Endothelial cell of umbilical vein (primary cell): ENCODE measurements around the gene CCN2. TPM values are rescaled to one million over a fixed set of nuclear protein-coding genes. Genes with fewer than 3 reads are reported as not detected.

ENCODE experiments used
- BruUV-seq: library from RNA; stranded (reverse); fragments of 400-500 nt; replicated peaks from 2 replicates; lab custom pipeline; 2021; lab: Mats Ljungman, UMichigan
- CTCF ChIA-PET: fragments of 300-600, 350-600 bp; sonication (Branson Sonifier 250); formaldehyde crosslinking; loops from one replicate; lab custom pipeline; 2021; ENCODE audit warnings: antibody characterized with exemption, inconsistent platforms; lab: Charles Lee
- POLR2A ChIA-PET: fragments of 300-600, 350-600 bp; sonication (Branson Sonifier 250); formaldehyde crosslinking; loops from one replicate; lab custom pipeline; 2021; ENCODE audit warnings: antibody characterized with exemption, inconsistent platforms; lab: Charles Lee
- DNase-seq: peaks from one replicate; pipeline ENCODE4 v3.0.0-alpha.2; 2011; ENCODE audit warnings: low read depth, low spot score
- FAIRE-seq: peaks from 2 replicates; lab custom pipeline; 2011; peaks lifted over from hg19 to GRCh38; lab: Jason Lieb, UNC
- H2AFZ ChIP-seq: 2 replicates; pipeline ENCODE4 v1.6.0; 2012; ENCODE audit warnings: low read depth, low read length, control low read depth, inconsistent platforms
- H3K27ac ChIP-seq: 2 replicates; pipeline ENCODE4 v1.5.1; 2011; ENCODE audit warnings: low read depth, mild to moderate bottlenecking, control low read depth, low read length, moderate library complexity; ENCODE audit not compliant: insufficient read depth
- H3K27me3 ChIP-seq, 2 experiments: 2 replicates each; pipeline versions ENCODE4 v1.6.0 to v1.6.1; 2011; ENCODE audit warnings: low read length in 2 of 2, mixed read lengths in 1 of 2; ENCODE audit not compliant: control insufficient read depth in 2 of 2, insufficient read depth in 2 of 2
- H3K36me3 ChIP-seq, 2 experiments: 2 replicates in 1 of 2; 3 replicates in 1 of 2; pipeline ENCODE4 v1.5.1; 2011; ENCODE audit warnings: low read length in 2 of 2, mild to moderate bottlenecking in 1 of 2, moderate library complexity in 1 of 2; ENCODE audit not compliant: control insufficient read depth in 2 of 2, insufficient read depth in 2 of 2; ENCODE audit errors: extremely low read depth in 1 of 2
- H3K4me1 ChIP-seq: 3 replicates; pipeline ENCODE4 v1.5.1; 2011; ENCODE audit warnings: mild to moderate bottlenecking, low read length; ENCODE audit not compliant: control insufficient read depth, insufficient read depth; ENCODE audit errors: extremely low read depth
- H3K4me2 ChIP-seq: 2 replicates; pipeline ENCODE4 v1.6.1; 2011; ENCODE audit warnings: low read length, control low read depth, mixed read lengths; ENCODE audit not compliant: insufficient read depth
- H3K4me3 ChIP-seq, 3 experiments: fragments of 200-600 bp in 1 of 3; sonication (generic), shearing (Covaris generic) in 1 of 3; replicated peaks in 1 of 3; 2 replicates each; pipeline ENCODE4 v1.5.1; 2011 to 2016; ENCODE audit warnings: control low read depth in 3 of 3, low read length in 3 of 3, mild to moderate bottlenecking in 2 of 3, inconsistent platforms in 1 of 3, low read depth in 1 of 3, moderate library complexity in 1 of 3; ENCODE audit not compliant: insufficient read depth in 1 of 3
- H3K79me2 ChIP-seq: 2 replicates; pipeline ENCODE4 v1.6.0; 2012; ENCODE audit warnings: low read length, inconsistent platforms; ENCODE audit not compliant: control insufficient read depth, insufficient read depth
- H3K9ac ChIP-seq: replicated peaks from 2 replicates; pipeline ENCODE3; 2011; ENCODE audit warnings: low read length, control low read depth; ENCODE audit not compliant: insufficient read depth; ENCODE audit errors: extremely low read depth
- H3K9me1 ChIP-seq: replicated peaks from 3 replicates; pipeline ENCODE4 v1.6.0; 2011; ENCODE audit warnings: mild to moderate bottlenecking, low read length; ENCODE audit not compliant: control insufficient read depth, insufficient read depth; ENCODE audit errors: extremely low read depth
- H3K9me3 ChIP-seq: replicated peaks from 2 replicates; pipeline ENCODE4 v1.5.1; 2012; ENCODE audit warnings: low read length, inconsistent platforms; ENCODE audit not compliant: control insufficient read depth, insufficient read depth
- H4K20me1 ChIP-seq: replicated peaks from 2 replicates; pipeline ENCODE3; 2011; ENCODE audit warnings: mild to moderate bottlenecking, low read length; ENCODE audit not compliant: control insufficient read depth, insufficient read depth; ENCODE audit errors: extremely low read depth
- CTCF ChIP-seq, 2 donors: IDR thresholded peaks; 1 replicate in 1 of 2; 2 replicates in 1 of 2; pipeline ENCODE4 v1.5.1; 2011; ENCODE audit warnings: low read length in 2 of 2, mild to moderate bottlenecking in 2 of 2, moderate library complexity in 2 of 2, control low read depth in 1 of 2, inconsistent platforms in 1 of 2, low read depth in 1 of 2; ENCODE audit not compliant: insufficient read depth in 1 of 2; ENCODE audit errors: extremely low read depth in 1 of 2
- EZH2 ChIP-seq: IDR thresholded peaks from 2 replicates; pipeline ENCODE4 v1.6.1; 2012; ENCODE audit warnings: borderline replicate concordance, low read depth, mild to moderate bottlenecking, moderate library complexity, low read length, inconsistent platforms; ENCODE audit not compliant: severe bottlenecking
- FOS ChIP-seq: IDR thresholded peaks from 2 replicates; pipeline ENCODE4 v1.6.1; 2011; ENCODE audit warnings: mild to moderate bottlenecking, low read length, moderate library complexity, borderline replicate concordance; ENCODE audit not compliant: insufficient read depth
- GATA2 ChIP-seq: IDR thresholded peaks from 2 replicates; pipeline ENCODE4 v1.7.0; 2011; ENCODE audit warnings: low read depth, mild to moderate bottlenecking, moderate library complexity, mixed read lengths, low read length; ENCODE audit not compliant: insufficient read length, insufficient read depth
- JUN ChIP-seq: IDR thresholded peaks from 2 replicates; pipeline ENCODE4 v1.6.1; 2011; ENCODE audit warnings: borderline replicate concordance, low read depth; ENCODE audit not compliant: insufficient read length, insufficient read depth
- MAX ChIP-seq: IDR thresholded peaks from 2 replicates; pipeline ENCODE4 v1.6.1; 2011; ENCODE audit not compliant: insufficient read depth, insufficient read length
- MYC ChIP-seq: IDR thresholded peaks from one replicate; pipeline ENCODE4 v1.6.1; 2011; ENCODE audit warnings: mild to moderate bottlenecking, low read depth, low read length
- POLR2A ChIP-seq: IDR thresholded peaks from 2 replicates; pipeline ENCODE4 v1.6.1; 2012; ENCODE audit warnings: low read depth, mild to moderate bottlenecking, control low read depth, low read length
- POLR2AphosphoS5 ChIP-seq: IDR thresholded peaks from 2 replicates; pipeline ENCODE4 v1.6.1; 2012; ENCODE audit warnings: low read depth, mild to moderate bottlenecking, control low read depth, low read length, moderate library complexity; ENCODE audit not compliant: insufficient read depth
- dilution Hi-C: fragments of 300-500 bp; cut with MboI; formaldehyde crosslinking; loops from one replicate; pipeline ENCODE4 v1.15.0; 2019; ENCODE audit warnings: low sequenced_read_pairs; ENCODE audit not compliant: extremely low pct_ligation_motif_present
- intact Hi-C: fragments of 100-400 bp; cut with micrococcal nuclease; formaldehyde crosslinking; loops from one replicate; pipeline ENCODE4 v1.10.0; 2022
- polyA plus RNA-seq, 4 experiments: library from polyadenylated mRNA; depleted of rRNA in 3 of 4; stranded (reverse) in 3 of 4; unstranded in 1 of 4; fragments of >200 nt; gene quantifications; 2 replicates each; pipeline versions ENCODE4 v1.2.1 to v1.2.3, GENCODE V29; 2011 to 2012; ENCODE audit warnings: missing spikeins in 1 of 4
- total RNA-seq: library from RNA; stranded (reverse); gene quantifications from 2 replicates; pipeline ENCODE4 v1.2.3, GENCODE V29; 2021

Gene CCN2
- total and polyA plus RNA-seq, 2 donors (not counting 3 experiments of a cell fraction or from before 2014, with no cell fraction given) = 1,926 to 2,488 TPM

DNA sequence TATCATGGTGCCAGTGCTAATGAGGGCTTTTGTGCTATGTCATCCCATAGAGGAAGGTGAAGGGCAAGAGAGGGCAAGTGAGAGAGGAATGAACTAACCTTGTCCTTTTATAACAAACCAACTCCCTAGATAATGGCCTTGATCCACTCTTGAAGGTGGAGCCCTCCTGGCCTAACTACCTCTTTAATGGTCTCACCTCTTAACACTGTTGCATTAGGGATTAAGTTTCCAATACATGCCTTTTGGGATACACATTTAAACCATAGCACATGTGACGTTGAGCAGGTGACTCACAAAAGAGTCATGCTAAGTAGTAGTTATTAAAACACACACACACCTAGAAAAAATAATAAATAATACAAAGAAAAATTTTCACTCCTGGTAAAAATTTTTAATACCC lies 36.9 kb downstream of the CCN2 start:
- H3K27ac ChIP-seq = no peak overlapping the region
- POLR2A ChIA-PET = no interaction called here
- no TSS peak for BruUV-seq
- H3K9me1 ChIP-seq = no peaks in the 10 kb centered on the region
- H3K36me3 ChIP-seq = no peaks in the 10 kb centered on the region
- no peak for FAIRE-seq
- peaks cover 0 to 3% of the 10 kb centered on the region in 2 experiments for H3K27me3 ChIP-seq
- DNase-seq = peak; percentile 19
- CTCF ChIA-PET = interaction anchor here (1.0 to 5.7 kb wide), 13 partner anchors 10 to 570 kb away, joined by 3 to 66 read pairs (median 9); no protein-coding TSS in a partner anchor
- intact Hi-C loops (loop anchor here (2.0 kb wide), 1 partner anchor 571 kb away; no protein-coding TSS in a partner anchor), dilution Hi-C loops (no loop called here)
- TF ChIP-seq MYC (no peak), CTCF (IDR thresholded peaks at IDR 0.05; ENCODE audit: extremely low read depth in 1 of 2, insufficient read depth in 1 of 2, low read depth in 1 of 2, low read length in 2 of 2) (no peak), FOS (peak; percentile 63)
- H3K9ac ChIP-seq = no peak overlapping the region
- no peaks in the 10 kb centered on the region for H3K79me2 ChIP-seq
- H4K20me1 ChIP-seq = no peaks in the 10 kb centered on the region
- peak overlapping the region; percentile 36 for H2AFZ ChIP-seq
- H3K9me3 ChIP-seq = no peaks in the 10 kb centered on the region
- H3K4me3 ChIP-seq = no peak overlapping the region
- peaks cover 2% of the 10 kb centered on the region for H3K4me1 ChIP-seq
- H3K4me2 ChIP-seq = no peak overlapping the region

- Histone ChIP-seq H3K9me3 (no peaks in the 10 kb centered on the region), H3K9me1 (no peaks in the 10 kb centered on the region), H3K79me2 (no peaks in the 10 kb centered on the region), H3K9ac (no peak overlapping the region), H3K27me3 (peaks cover 0 to 7% of the 10 kb centered on the region in 2 experiments), H3K4me3 (no peak overlapping the region), H3K27ac (no peak overlapping the region), H3K4me1 (peaks cover 2% of the 10 kb centered on the region), H3K4me2 (no peak overlapping the region), H2AFZ (no peak overlapping the region), H3K36me3 (no peaks in the 10 kb centered on the region), H4K20me1 (no peaks in the 10 kb centered on the region)
- no peak for FAIRE-seq
- POLR2A ChIA-PET = no interaction called here
- CTCF ChIA-PET = interaction anchor here (1.2 to 4.2 kb wide), 5 partner anchors 217 to 572 kb away, joined by 3 to 275 read pairs (median 4); no protein-coding TSS in a partner anchor
- no peak for TF ChIP-seq POLR2AphosphoS5
- TF ChIP-seq FOS = no peak
- no peak for TF ChIP-seq JUN
- TF ChIP-seq POLR2A = no peak
- no peak for TF ChIP-seq GATA2
- no peak for TF ChIP-seq MAX
- no peak for TF ChIP-seq EZH2
- TF ChIP-seq MYC = no peak
- intact Hi-C loops = loop anchor here (2.0 kb wide), 1 partner anchor 129 kb away; no protein-coding TSS in a partner anchor
- no TSS peak for BruUV-seq
- dilution Hi-C loops = no loop called here
- no peak for DNase-seq
Observed at GRCh38 chr6:131911951-131912350, 39.2 kb downstream of the CCN2 start.
